NCI-H1048 (cell line): ENCODE results near the gene KCNIP4.
"Not testable (repeated sequence)": the region's sequence is repeated elsewhere in the genome, so short reads cannot be mapped to it uniquely, and the experiment has no call there.

ENCODE experiments used
- DNase-seq: peaks from one replicate; lab custom pipeline; 2025; lab: John Stamatoyannopoulos, UW

The KCNIP4 gene

GRCh38 chr4:21948347-21949072 is at the start of gene KCNIP4:
KCNIP4 (minus strand) TSS chr4:21948772.
- DNase-seq: no peak

- DNase-seq: not testable (repeated sequence)
Observed at GRCh38 chr4:21996618-21997017, 48.0 kb upstream of the KCNIP4 start.

GRCh38 chr4:21992330-21992729 is 43.8 kb upstream of the KCNIP4 start:
- DNase-seq: no peak

- DNase-seq: no peak
Observed at GRCh38 chr4:21991562-21991961, 43.0 kb upstream of the KCNIP4 start.

- no peak for DNase-seq
Observed at GRCh38 chr4:21991050-21991449, 42.5 kb upstream of the KCNIP4 start.

- no peak for DNase-seq
Observed at GRCh38 chr4:21989351-21989750, 40.8 kb upstream of the KCNIP4 start.

GRCh38 chr4:21986307-21986706 is 37.7 kb upstream of the KCNIP4 start:
- DNase-seq: no peak

- DNase-seq: no peak
Observed at GRCh38 chr4:21982087-21982486, 33.5 kb upstream of the KCNIP4 start.

GRCh38 chr4:21979196-21979595 is 30.6 kb upstream of the KCNIP4 start:
- no peak for DNase-seq

GRCh38 chr4:21976166-21976565 is 27.6 kb upstream of the KCNIP4 start:
- no peak for DNase-seq

- no peak for DNase-seq
Observed at GRCh38 chr4:21973850-21974249, 25.3 kb upstream of the KCNIP4 start.

GRCh38 chr4:21964762-21965319 is 16.3 kb upstream of the KCNIP4 start:
- no peak for DNase-seq

GRCh38 chr4:21962691-21963090 is 14.1 kb upstream of the KCNIP4 start:
- DNase-seq: no peak

- DNase-seq: no peak
Observed at GRCh38 chr4:21960793-21961192, 12.2 kb upstream of the KCNIP4 start.

- DNase-seq: no peak
Observed at GRCh38 chr4:21954916-21955315, 6.3 kb upstream of the KCNIP4 start.

GRCh38 chr4:21953653-21954052 is 5.1 kb upstream of the KCNIP4 start:
- DNase-seq: no peak

- DNase-seq: no peak
Observed at GRCh38 chr4:21952549-21952948, 4.0 kb upstream of the KCNIP4 start.

GRCh38 chr4:21949073-21949457 is 493 bp upstream of the KCNIP4 start:
- DNase-seq: no peak

- DNase-seq: no peak
Observed at GRCh38 chr4:21947791-21948346, 703 bp downstream of the KCNIP4 start.

GRCh38 chr4:21946858-21947257 is 1.7 kb downstream of the KCNIP4 start:
- DNase-seq: no peak

GRCh38 chr4:21921526-21922180 is 26.9 kb downstream of the KCNIP4 start:
- no peak for DNase-seq

GRCh38 chr4:21915761-21916160 is 32.8 kb downstream of the KCNIP4 start:
- DNase-seq: no peak

- no peak for DNase-seq
Observed at GRCh38 chr4:21901831-21902230, 46.7 kb downstream of the KCNIP4 start.
